Measurements from ENCODE around the gene CFAP46. TPM values are rescaled to one million over a fixed set of nuclear protein-coding genes. Genes with fewer than 3 reads are reported as not detected.

CFAP46 gene
- total and polyA plus RNA-seq, 2 donors (not counting 1 experiment from before 2014, with no cell fraction given): 0.07 TPM; not detected in 1

DNA sequence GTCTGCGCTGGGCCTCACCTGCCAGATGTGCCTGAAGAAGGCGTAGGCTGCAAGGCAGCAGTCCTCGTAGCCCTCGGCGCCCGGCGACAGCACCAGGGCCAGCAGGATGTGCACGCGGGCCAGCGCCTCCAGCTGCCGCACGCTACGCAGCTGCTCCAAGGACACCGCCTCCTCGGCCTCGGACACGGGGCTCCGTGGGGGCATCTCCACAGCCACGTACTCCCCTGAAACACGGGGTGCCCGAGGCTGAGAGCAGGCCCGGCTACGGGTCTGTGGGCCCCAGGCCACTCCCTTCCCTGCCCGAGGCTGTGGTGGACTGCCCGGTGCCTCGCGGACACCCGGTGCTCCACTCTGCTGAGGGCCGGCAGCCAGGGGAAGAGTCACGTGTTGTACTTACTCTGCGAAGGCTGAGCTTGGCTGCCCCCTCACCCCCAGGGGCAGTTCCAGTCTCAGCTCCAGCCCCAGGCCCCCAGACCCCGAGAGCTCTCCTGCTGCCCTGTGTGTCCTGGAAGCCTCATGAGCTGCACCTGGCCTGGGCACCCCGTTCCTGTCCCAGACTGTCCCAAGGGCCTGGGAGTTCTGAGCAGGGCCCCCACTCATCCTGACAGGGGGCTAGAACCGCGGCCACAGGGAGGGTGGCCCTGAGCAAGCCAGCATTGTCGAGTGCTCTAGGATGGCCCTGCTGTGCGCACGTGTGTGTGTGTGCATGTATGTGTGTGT, 62.8 kb downstream of the CFAP46 start:
- H3K4me3 ChIP-seq (ENCODE audit: control extremely low read depth in 1 of 5, extremely low read depth in 1 of 5, insufficient read depth in 1 of 5, low read depth in 2 of 5, low read length in 4 of 5): no peak overlapping the region
- H3K4me2 ChIP-seq (replicated peaks; ENCODE audit: low read depth, low read length, poor library complexity, severe bottlenecking): no peak overlapping the region
- no peaks in the 10 kb centered on the region for H3K4me1 ChIP-seq (ENCODE audit: control insufficient read depth in 2 of 2, insufficient read depth in 2 of 2, low read length in 2 of 2)
- intact Hi-C loops (cut with micrococcal nuclease): no loop called here
- no peaks in the 10 kb centered on the region for H3K36me3 ChIP-seq (replicated peaks in 1 of 2; ENCODE audit: control extremely low read depth in 1 of 2, control insufficient read depth in 1 of 2, extremely low read depth in 1 of 2, insufficient read depth in 2 of 2, low read length in 1 of 2)
- H3K27ac Mint-ChIP-seq: no peak overlapping the region
- no peak overlapping the region for H3K9ac ChIP-seq (ENCODE audit: low read length)
- H3K79me2 ChIP-seq (ENCODE audit: control insufficient read depth, insufficient read depth, low read length): no peaks in the 10 kb centered on the region
- DNase-seq (no peak), ATAC-seq (ENCODE audit: low read depth) (no peak)
- H4K20me1 ChIP-seq (ENCODE audit: control insufficient read depth, insufficient read depth, low read length, poor library complexity, severe bottlenecking): no peaks in the 10 kb centered on the region
- H3K4me3 Mint-ChIP-seq: no peak overlapping the region
- H3K27me3 Mint-ChIP-seq: peaks cover 24% of the 10 kb centered on the region
- H3K27ac ChIP-seq (ENCODE audit: low read length in 2 of 2): no peak overlapping the region
- peaks cover 0 to 4% (median 0%) of the 10 kb centered on the region in 4 experiments for H3K27me3 ChIP-seq (replicated peaks in 1 of 4; ENCODE audit: control extremely low read depth in 1 of 4, control insufficient read depth in 3 of 4, insufficient read depth in 4 of 4, low read length in 3 of 4)
- ChIA-PET CTCF (no interaction called here), POLR2A (no interaction called here)
- H3K4me1 Mint-ChIP-seq: no peaks in the 10 kb centered on the region
- 50% methylated on average over 38 of the region's 38 CpGs for WGBS (ENCODE audit: insufficient coverage)
- H3K9me3 ChIP-seq (ENCODE audit: control extremely low read depth in 1 of 3, control insufficient read depth in 2 of 3, insufficient read depth in 1 of 3, low read length in 2 of 3): peaks cover 0 to 13% (median 0%) of the 10 kb centered on the region in 3 donors
- H3K9me3 Mint-ChIP-seq (ENCODE audit: insufficient read depth): peaks cover 3% of the 10 kb centered on the region
- no peak overlapping the region for H2AFZ ChIP-seq (ENCODE audit: insufficient read depth, low read depth, low read length, poor library complexity, severe bottlenecking)
- no peak for TF ChIP-seq EZH2 (IDR thresholded peaks at IDR 0.05; ENCODE audit: borderline replicate concordance, insufficient read depth, low read depth, low read length, poor library complexity, severe bottlenecking)
- TF ChIP-seq, protein P1, sequence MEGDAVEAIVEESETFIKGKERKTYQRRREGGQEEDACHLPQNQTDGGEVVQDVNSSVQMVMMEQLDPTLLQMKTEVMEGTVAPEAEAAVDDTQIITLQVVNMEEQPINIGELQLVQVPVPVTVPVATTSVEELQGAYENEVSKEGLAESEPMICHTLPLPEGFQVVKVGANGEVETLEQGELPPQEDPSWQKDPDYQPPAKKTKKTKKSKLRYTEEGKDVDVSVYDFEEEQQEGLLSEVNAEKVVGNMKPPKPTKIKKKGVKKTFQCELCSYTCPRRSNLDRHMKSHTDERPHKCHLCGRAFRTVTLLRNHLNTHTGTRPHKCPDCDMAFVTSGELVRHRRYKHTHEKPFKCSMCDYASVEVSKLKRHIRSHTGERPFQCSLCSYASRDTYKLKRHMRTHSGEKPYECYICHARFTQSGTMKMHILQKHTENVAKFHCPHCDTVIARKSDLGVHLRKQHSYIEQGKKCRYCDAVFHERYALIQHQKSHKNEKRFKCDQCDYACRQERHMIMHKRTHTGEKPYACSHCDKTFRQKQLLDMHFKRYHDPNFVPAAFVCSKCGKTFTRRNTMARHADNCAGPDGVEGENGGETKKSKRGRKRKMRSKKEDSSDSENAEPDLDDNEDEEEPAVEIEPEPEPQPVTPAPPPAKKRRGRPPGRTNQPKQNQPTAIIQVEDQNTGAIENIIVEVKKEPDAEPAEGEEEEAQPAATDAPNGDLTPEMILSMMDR (IDR thresholded peaks at IDR 0.05): no peak

- Histone ChIP-seq H3K27ac (ENCODE audit: low read length in 2 of 2) (no peak overlapping the region), H3K4me3 (ENCODE audit: control extremely low read depth in 1 of 5, extremely low read depth in 1 of 5, insufficient read depth in 1 of 5, low read depth in 2 of 5, low read length in 4 of 5) (no peak overlapping the region), H3K9me3 (ENCODE audit: control extremely low read depth in 1 of 3, control insufficient read depth in 2 of 3, insufficient read depth in 1 of 3, low read length in 2 of 3) (peaks cover 0 to 13% (median 0%) of the 10 kb centered on the region in 3 donors), H3K4me2 (replicated peaks; ENCODE audit: low read depth, low read length, poor library complexity, severe bottlenecking) (no peak overlapping the region), H3K36me3 (replicated peaks in 1 of 2; ENCODE audit: control extremely low read depth in 1 of 2, control insufficient read depth in 1 of 2, extremely low read depth in 1 of 2, insufficient read depth in 2 of 2, low read length in 1 of 2) (no peaks in the 10 kb centered on the region), H2AFZ (ENCODE audit: insufficient read depth, low read depth, low read length, poor library complexity, severe bottlenecking) (no peak overlapping the region), H3K79me2 (ENCODE audit: control insufficient read depth, insufficient read depth, low read length) (no peaks in the 10 kb centered on the region), H4K20me1 (ENCODE audit: control insufficient read depth, insufficient read depth, low read length, poor library complexity, severe bottlenecking) (no peaks in the 10 kb centered on the region), H3K9ac (ENCODE audit: low read length) (no peak overlapping the region), H3K27me3 (replicated peaks in 1 of 4; ENCODE audit: control extremely low read depth in 1 of 4, control insufficient read depth in 3 of 4, insufficient read depth in 4 of 4, low read length in 3 of 4) (peaks cover 0 to 4% (median 0%) of the 10 kb centered on the region in 4 experiments), H3K4me1 (ENCODE audit: control insufficient read depth in 2 of 2, insufficient read depth in 2 of 2, low read length in 2 of 2) (no peaks in the 10 kb centered on the region)
- TF ChIP-seq, protein P1 (IDR thresholded peaks at IDR 0.05): no peak
- TF ChIP-seq EZH2 (IDR thresholded peaks at IDR 0.05; ENCODE audit: borderline replicate concordance, insufficient read depth, low read depth, low read length, poor library complexity, severe bottlenecking): no peak
- CTCF ChIA-PET: no interaction called here
- Mint-ChIP-seq H3K9me3 (ENCODE audit: insufficient read depth) (peaks cover 3% of the 10 kb centered on the region), H3K4me3 (no peak overlapping the region), H3K27ac (no peak overlapping the region), H3K27me3 (peaks cover 24% of the 10 kb centered on the region), H3K4me1 (no peaks in the 10 kb centered on the region)
- ATAC-seq (ENCODE audit: low read depth) (no peak), DNase-seq (no peak)
- POLR2A ChIA-PET: no interaction called here
- WGBS (ENCODE audit: insufficient coverage): 58% methylated on average over 24 of the region's 25 CpGs
- intact Hi-C loops (cut with micrococcal nuclease): no loop called here
Measured at GRCh38 chr10:132878730-132879407, 63.5 kb downstream of the CFAP46 start.
